GM18502 (cell line): ENCODE measurements around the gene LMTK2.

Experiments
- ATAC-seq: cut with Tn5 transposase; IDR thresholded peaks from one replicate; pipeline ENCODE4 v1.9.1; 2021; ENCODE audit warnings: mild to moderate bottlenecking; ENCODE audit not compliant: unreplicated experiment, poor library complexity

LMTK2 gene

DNA sequence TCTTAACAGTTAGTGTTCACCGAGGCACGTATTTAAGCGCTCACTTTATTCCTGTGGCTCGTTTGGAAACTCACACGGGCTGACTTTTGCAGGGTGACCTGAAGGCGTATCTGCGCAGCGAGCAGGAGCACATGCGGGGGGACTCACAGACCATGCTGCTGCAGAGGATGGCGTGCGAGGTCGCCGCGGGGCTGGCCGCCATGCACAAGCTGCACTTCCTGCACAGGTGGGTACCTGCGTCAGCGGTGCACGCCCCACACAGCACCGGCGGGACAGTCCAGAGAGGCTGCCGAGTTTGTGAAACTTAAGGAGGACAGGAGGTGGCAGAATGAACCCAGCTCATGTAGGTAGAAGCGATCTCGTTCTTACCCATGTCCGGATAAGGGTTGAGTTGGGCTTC is 64.8 kb downstream of the LMTK2 start:
- no peak for ATAC-seq

DNA sequence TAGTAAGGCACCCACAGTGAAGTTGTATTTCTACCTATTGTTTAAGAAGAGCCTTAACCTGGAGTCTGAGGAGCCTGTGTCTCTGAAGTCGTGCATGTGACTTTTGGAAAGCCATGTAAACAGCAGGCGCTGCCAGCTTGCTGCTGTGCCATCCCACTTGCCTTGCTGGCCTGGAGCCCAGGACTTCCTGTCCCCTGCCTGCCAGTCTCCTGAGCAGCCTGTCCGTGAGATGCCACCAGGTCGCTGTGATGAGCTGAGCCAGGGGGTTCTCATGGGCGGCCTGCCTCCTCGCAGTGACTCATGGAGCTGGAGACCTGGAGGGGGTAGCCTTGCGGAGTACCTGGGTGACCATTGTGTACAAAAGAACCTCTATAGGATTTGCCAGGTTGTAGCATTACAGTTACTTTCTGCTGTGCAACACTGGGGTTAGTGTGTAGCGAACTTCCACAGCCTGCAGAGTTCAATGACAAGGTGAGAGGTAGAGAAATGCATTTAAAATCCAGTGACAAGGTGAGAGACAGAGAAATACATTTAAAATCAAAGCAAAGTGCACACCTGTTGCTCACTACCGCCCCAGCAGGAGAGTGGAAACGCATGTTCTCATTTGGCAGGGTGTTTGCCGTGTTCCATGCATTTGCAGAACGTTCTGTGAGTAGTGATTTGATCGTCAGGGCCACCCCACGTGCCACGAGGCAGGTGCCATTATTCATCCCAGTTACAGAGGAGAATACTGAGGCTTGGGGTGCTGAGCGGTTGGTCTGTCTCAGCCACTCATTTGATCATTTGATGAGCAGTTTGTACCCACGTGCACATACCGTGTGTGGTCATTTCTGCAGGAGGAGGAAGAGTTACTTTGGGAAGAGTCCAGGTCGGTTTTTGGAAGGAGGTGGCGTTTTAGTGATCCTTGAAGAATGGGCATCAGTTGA is 67.9 kb downstream of the LMTK2 start:
- ATAC-seq = no peak

- no peak for ATAC-seq
These were observed 68.7 kb downstream of the LMTK2 start for GRCh38 chr7:98175260-98175940.

- ATAC-seq = no peak
These were observed 70.9 kb downstream of the LMTK2 start for GRCh38 chr7:98177553-98177952.

GRCh38 chr7:98178321-98178720 is 71.7 kb downstream of the LMTK2 start:
- no peak for ATAC-seq

GRCh38 chr7:98178762-98179490 is 72.3 kb downstream of the LMTK2 start:
- no peak for ATAC-seq

GRCh38 chr7:98180751-98181150 is 74.1 kb downstream of the LMTK2 start:
- ATAC-seq = no peak

DNA sequence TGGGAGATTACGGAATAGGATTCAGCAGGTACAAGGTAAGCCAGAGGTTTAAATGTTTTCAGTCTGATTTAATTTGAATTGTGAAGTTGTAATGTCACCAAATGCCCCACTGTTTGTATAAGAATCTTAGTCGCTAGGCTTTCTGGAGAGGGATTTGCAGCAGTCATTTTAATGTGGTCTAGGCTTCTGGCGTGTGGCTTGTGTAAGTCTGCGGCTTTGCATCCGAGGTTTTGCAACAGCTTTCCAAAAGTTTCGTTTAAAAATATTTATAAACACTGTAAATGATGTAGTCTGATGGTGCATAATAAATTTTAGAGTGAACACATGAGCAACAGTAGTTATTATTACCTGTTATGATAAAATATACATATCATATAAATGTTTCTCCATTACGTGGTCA is 78.4 kb downstream of the LMTK2 start:
- ATAC-seq = no peak

DNA sequence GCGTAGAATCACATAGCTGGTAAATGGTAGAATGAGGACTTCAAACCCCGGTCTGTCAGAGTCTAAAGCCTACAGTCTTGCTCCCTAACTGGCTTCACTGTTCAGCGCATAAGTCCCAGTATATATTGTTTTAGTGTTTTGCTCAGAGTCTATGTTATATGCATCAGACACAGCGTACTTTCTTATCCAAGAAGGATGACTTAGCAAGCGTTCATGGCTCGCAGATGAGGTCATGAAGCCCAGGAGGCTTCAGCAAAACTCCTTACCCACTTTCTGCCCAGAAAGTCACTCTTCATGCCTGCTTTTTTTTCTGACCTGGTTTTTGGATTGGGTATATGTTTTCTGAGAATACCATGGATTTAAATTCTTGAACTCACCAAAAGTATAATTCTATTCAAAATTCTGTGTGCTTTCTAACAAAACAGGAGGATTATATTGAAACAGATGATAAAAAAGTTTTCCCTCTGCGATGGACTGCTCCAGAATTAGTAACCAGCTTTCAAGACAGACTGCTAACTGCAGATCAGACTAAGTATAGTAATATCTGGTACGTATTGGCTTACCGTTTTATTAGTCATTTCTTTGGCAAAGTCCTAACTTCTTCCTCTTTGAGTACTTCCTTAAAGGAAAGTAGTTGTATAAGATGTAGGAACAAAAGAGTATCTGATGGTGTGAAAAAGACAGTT is 79.9 kb downstream of the LMTK2 start:
- no peak for ATAC-seq

GRCh38 chr7:98187138-98187502 is 80.5 kb downstream of the LMTK2 start:
- no peak for ATAC-seq

DNA sequence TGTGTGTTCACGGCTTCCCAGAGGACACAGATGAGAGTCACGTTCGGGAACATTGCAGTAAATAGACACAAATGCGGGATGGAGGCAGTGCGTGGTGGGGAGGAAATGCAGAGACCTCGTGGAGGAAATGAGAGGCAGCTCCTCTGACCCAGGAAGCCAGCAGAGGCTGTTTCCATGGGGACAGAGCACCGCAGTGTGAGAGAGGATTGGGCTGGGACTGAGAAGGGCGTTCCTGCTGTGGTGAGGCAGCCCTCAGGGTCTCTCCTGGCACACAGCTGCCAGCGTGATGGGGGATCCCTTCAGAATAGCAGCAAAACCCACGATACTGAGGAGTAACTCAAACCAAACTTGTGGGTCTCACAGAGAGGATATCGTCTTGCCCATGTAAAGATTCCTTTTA is 82.9 kb downstream of the LMTK2 start:
- no peak for ATAC-seq

DNA sequence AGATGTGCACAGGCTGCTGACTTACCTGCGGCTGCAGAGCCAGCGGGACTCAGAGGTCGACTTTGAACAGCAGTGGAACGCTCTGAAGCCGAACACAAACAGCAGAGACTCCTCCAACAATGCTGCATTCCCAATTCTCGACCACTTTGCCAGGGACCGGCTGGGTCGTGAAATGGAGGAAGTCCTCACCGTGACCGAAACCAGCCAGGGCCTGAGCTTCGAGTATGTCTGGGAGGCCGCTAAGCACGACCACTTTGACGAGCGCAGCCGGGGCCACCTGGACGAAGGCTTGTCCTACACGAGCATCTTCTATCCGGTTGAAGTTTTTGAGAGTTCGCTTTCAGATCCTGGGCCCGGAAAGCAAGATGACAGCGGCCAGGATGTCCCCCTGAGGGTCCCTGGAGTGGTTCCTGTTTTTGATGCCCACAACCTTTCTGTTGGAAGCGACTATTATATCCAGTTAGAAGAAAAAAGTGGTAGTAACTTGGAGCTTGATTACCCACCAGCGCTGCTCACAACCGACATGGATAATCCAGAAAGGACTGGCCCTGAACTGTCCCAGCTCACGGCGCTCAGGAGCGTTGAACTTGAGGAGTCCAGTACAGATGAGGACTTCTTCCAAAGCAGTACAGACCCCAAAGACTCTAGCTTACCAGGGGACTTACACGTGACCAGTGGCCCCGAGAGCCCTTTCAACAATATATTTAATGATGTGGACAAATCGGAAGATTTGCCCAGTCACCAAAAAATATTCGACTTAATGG is 85.2 kb downstream of the LMTK2 start:
- ATAC-seq = no peak

DNA sequence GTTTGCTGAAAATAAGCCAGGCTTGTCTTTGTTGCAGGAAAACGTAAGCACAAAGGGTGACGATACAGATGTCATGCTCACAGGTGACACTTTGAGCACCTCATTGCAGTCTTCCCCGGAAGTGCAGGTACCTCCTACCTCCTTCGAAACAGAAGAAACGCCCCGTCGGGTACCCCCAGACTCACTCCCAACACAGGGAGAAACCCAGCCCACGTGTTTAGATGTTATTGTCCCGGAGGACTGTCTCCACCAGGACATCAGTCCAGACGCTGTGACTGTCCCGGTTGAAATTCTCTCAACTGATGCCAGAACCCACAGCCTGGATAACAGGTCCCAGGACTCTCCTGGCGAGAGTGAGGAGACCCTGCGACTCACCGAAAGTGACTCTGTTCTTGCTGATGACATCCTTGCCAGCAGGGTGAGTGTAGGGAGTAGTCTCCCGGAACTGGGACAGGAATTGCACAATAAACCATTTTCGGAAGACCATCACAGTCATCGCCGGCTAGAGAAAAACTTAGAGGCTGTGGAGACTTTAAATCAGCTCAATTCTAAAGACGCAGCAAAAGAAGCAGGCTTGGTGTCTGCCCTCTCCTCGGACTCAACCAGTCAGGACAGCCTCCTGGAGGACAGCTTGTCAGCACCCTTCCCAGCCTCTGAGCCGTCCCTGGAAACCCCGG is 86.3 kb downstream of the LMTK2 start:
- no peak for ATAC-seq

DNA sequence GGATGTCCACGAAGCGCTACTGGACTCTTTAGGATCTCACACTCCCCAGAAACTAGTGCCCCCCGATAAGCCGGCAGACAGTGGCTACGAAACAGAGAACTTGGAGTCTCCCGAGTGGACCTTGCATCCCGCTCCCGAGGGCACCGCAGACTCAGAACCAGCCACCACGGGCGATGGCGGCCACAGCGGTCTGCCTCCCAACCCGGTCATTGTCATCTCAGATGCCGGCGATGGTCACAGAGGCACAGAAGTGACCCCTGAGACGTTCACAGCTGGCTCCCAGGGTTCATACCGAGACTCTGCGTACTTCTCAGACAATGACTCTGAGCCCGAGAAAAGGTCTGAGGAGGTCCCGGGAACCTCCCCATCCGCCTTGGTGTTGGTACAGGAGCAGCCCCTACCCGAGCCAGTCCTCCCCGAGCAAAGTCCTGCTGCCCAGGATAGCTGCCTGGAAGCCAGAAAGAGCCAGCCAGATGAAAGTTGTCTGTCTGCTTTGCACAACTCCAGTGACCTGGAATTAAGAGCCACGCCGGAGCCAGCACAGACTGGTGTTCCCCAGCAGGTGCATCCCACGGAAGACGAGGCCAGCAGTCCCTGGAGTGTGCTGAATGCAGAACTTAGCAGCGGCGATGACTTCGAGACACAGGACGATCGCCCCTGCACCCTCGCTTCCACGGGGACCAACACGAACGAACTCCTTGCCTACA is 87.0 kb downstream of the LMTK2 start:
- no peak for ATAC-seq

DNA sequence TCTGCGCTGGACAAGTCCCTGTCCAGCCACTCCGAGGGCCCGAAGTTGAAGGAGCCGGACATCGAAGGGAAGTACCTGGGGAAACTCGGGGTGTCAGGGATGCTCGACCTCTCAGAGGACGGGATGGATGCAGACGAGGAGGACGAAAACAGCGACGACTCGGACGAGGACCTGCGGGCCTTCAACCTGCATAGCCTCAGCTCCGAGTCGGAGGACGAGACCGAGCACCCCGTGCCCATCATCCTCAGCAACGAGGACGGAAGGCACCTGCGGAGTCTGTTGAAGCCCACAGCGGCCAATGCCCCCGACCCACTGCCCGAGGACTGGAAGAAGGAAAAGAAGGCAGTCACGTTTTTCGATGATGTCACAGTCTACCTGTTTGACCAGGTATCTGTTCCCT is 87.5 kb downstream of the LMTK2 start:
- no peak for ATAC-seq

GRCh38 chr7:98194672-98195457 is 88.2 kb downstream of the LMTK2 start:
- ATAC-seq = no peak

GRCh38 chr7:98196706-98197605 is 90.3 kb downstream of the LMTK2 start:
- no peak for ATAC-seq
